GM23338 (cell line): ENCODE data around the gene ZNF283. TPM values are rescaled to one million over a fixed set of nuclear protein-coding genes. Genes with fewer than 3 reads are reported as not detected.

Source experiments
- CREB1 ChIP-seq: fragments of 250-450 bp; sonication (Bioruptor Pico); IDR thresholded peaks from 2 replicates; pipeline ENCODE4 v1.5.0; 2020; ENCODE audit warnings: low read depth, mild to moderate bottlenecking, moderate library complexity
- ETS1 ChIP-seq: IDR thresholded peaks from 2 replicates; pipeline ENCODE4 v1.6.1; 2016; ENCODE audit warnings: antibody characterized with exemption
- EZH2 ChIP-seq: fragments of 200-600 bp; sonication (generic); IDR thresholded peaks from one replicate; pipeline ENCODE4 v1.8.0; 2017; ENCODE audit warnings: antibody characterized with exemption, mild to moderate bottlenecking, low read depth; ENCODE audit not compliant: unreplicated experiment
- POLR2AphosphoS5 ChIP-seq: IDR thresholded peaks from 2 replicates; pipeline ENCODE4 v1.6.1; 2016; ENCODE audit warnings: antibody characterized with exemption, low read depth
- REST ChIP-seq: IDR thresholded peaks from one replicate; pipeline ENCODE4 v1.6.1; 2018; ENCODE audit warnings: antibody characterized with exemption; ENCODE audit not compliant: unreplicated experiment
- STAT1 ChIP-seq: IDR thresholded peaks from one replicate; pipeline ENCODE4 v1.6.1; 2016; ENCODE audit warnings: antibody characterized with exemption; ENCODE audit not compliant: unreplicated experiment
- ZNF114 ChIP-seq: fragments of 250-450 bp; sonication (Bioruptor Pico); IDR thresholded peaks from 2 replicates; pipeline ENCODE4 v1.5.0; 2020; ENCODE audit warnings: mild to moderate bottlenecking, moderate library complexity
- ZNF331 ChIP-seq: fragments of 250-450 bp; sonication (Bioruptor Pico); IDR thresholded peaks from 2 replicates; pipeline ENCODE4 v1.5.0; 2020; ENCODE audit warnings: low read depth, mild to moderate bottlenecking, moderate library complexity
- polyA plus RNA-seq: library from polyadenylated mRNA; unstranded; fragments of >200 nt; fragmentation: Nextera tagmentation; extraction: Ambion mirVana; gene quantifications from 2 replicates; pipeline ENCODE4 v1.2.1, GENCODE V29; 2016
- total RNA-seq: library from RNA; depleted of rRNA; stranded (reverse); fragments of >200 nt; shearing (Covaris generic); gene quantifications from 2 replicates; pipeline ENCODE4 v1.2.3, GENCODE V29; 2014; rRNA removed

The ZNF283 gene
- total and polyA plus RNA-seq, 2 experiments from 2014 or later = 3.1 to 12.0 TPM

GRCh38 chr19:43895727-43896308 is 68.7 kb downstream of the ZNF283 start (continued):
- TF ChIP-seq REST (no peak), POLR2AphosphoS5 (no peak), ZNF114 (CRISPR knock-in tag) (no peak), ETS1 (no peak), ZNF331 (CRISPR knock-in tag) (no peak), EZH2 (no peak), STAT1 (no peak), CREB1 (CRISPR knock-in tag) (no peak)

Other genes starting within 250 kb of the ZNF283 start
- 49.6 and 72.7 TPM in 2 replicates for gene IRGQ, start 231.2 kb upstream of the ZNF283 start, total RNA-seq
- 8.4 and 8.7 TPM in 2 replicates for gene IRGQ, start 231.2 kb upstream of the ZNF283 start, polyA plus RNA-seq
- gene ZNF576, start 230.7 kb upstream of the ZNF283 start, total RNA-seq = 5.9 and 14.1 TPM in 2 replicates
- gene ZNF576, start 230.7 kb upstream of the ZNF283 start, polyA plus RNA-seq = 15.5 and 16.9 TPM in 2 replicates
- not detected in 2 replicates for gene SRRM5, start 215.2 kb upstream of the ZNF283 start, total RNA-seq
- gene SRRM5, start 215.2 kb upstream of the ZNF283 start, polyA plus RNA-seq = 0.08 and 0.17 TPM in 2 replicates
- 21.6 and 23.9 TPM in 2 replicates for gene ZNF428, start 207.7 kb upstream of the ZNF283 start, total RNA-seq
- 21.1 and 22.5 TPM in 2 replicates for gene ZNF428, start 207.7 kb upstream of the ZNF283 start, polyA plus RNA-seq
- gene CADM4, start 187.5 kb upstream of the ZNF283 start, total RNA-seq = 21.2 and 26.0 TPM in 2 replicates
- gene CADM4, start 187.5 kb upstream of the ZNF283 start, polyA plus RNA-seq = 3.7 TPM in 2 replicates
- 11.1 and 16.5 TPM in 2 replicates for gene PLAUR, start 157.2 kb upstream of the ZNF283 start, total RNA-seq
- gene PLAUR, start 157.2 kb upstream of the ZNF283 start, polyA plus RNA-seq = 20.6 and 21.3 TPM in 2 replicates
- not detected in 2 replicates for gene IRGC, start 111.2 kb upstream of the ZNF283 start, total RNA-seq
- gene IRGC, start 111.2 kb upstream of the ZNF283 start, polyA plus RNA-seq = not detected in 2 replicates
- 6.3 and 13.2 TPM in 2 replicates for gene SMG9, start 72.4 kb upstream of the ZNF283 start, total RNA-seq
- 14.0 and 15.7 TPM in 2 replicates for gene SMG9, start 72.4 kb upstream of the ZNF283 start, polyA plus RNA-seq
- gene KCNN4, start 46.3 kb upstream of the ZNF283 start, total RNA-seq = 3.2 and 3.4 TPM in 2 replicates
- 0.75 and 0.86 TPM in 2 replicates for gene KCNN4, start 46.3 kb upstream of the ZNF283 start, polyA plus RNA-seq
- gene LYPD5, start 24.9 kb upstream of the ZNF283 start, total RNA-seq = 0.54 and 1.1 TPM in 2 replicates
- 0.61 and 1.5 TPM in 2 replicates for gene LYPD5, start 24.9 kb upstream of the ZNF283 start, polyA plus RNA-seq
- 3.7 and 3.9 TPM in 2 replicates for gene ZNF404, start 56.6 kb downstream of the ZNF283 start, total RNA-seq
- 3.9 and 5.0 TPM in 2 replicates for gene ZNF404, start 56.6 kb downstream of the ZNF283 start, polyA plus RNA-seq
- 9.6 and 13.2 TPM in 2 replicates for gene ZNF45, start 108.0 kb downstream of the ZNF283 start, total RNA-seq
- gene ZNF45, start 108.0 kb downstream of the ZNF283 start, polyA plus RNA-seq = 3.3 and 4.1 TPM in 2 replicates
- gene ZNF221, start 123.9 kb downstream of the ZNF283 start, total RNA-seq = 9.2 and 14.0 TPM in 2 replicates
- 1.5 and 1.6 TPM in 2 replicates for gene ZNF221, start 123.9 kb downstream of the ZNF283 start, polyA plus RNA-seq
- 6.0 and 7.8 TPM in 2 replicates for gene ZNF155, start 156.9 kb downstream of the ZNF283 start, total RNA-seq
- 2.9 and 3.8 TPM in 2 replicates for gene ZNF155, start 156.9 kb downstream of the ZNF283 start, polyA plus RNA-seq
- gene ZNF230, start 175.6 kb downstream of the ZNF283 start, total RNA-seq = 2.2 and 2.6 TPM in 2 replicates
- 1.8 and 1.9 TPM in 2 replicates for gene ZNF230, start 175.6 kb downstream of the ZNF283 start, polyA plus RNA-seq
- 2.3 and 3.4 TPM in 2 replicates for gene ZNF222, start 198.1 kb downstream of the ZNF283 start, total RNA-seq
- 2.6 and 2.8 TPM in 2 replicates for gene ZNF222, start 198.1 kb downstream of the ZNF283 start, polyA plus RNA-seq
- 5.8 and 8.2 TPM in 2 replicates for gene ZNF223, start 224.7 kb downstream of the ZNF283 start, total RNA-seq
- 3.3 TPM in 2 replicates for gene ZNF223, start 224.7 kb downstream of the ZNF283 start, polyA plus RNA-seq
- gene ZNF284, start 244.8 kb downstream of the ZNF283 start, total RNA-seq = 3.1 and 4.0 TPM in 2 replicates
- 1.4 and 1.5 TPM in 2 replicates for gene ZNF284, start 244.8 kb downstream of the ZNF283 start, polyA plus RNA-seq